T-helper 1 cell treated with Interleukin-12 subunit alpha and Interleukin-12 subunit beta and Interleukin-4 antibody, amounts not matched to agents 30 μg/mL and 1 μg/mL, for 36 hours (primary cell): ENCODE data around the gene AK2.
"Not testable (repeated sequence)": the region's sequence is repeated elsewhere in the genome, so short reads cannot be mapped to it uniquely, and the experiment has no call there.

Experiments used
- H3K27ac Mint-ChIP-seq: one replicate; pipeline ENCODE4 v1.8.0; 2021; ENCODE audit warnings: mild to moderate bottlenecking, mixed read lengths
- H3K27me3 Mint-ChIP-seq: one replicate; pipeline ENCODE4 v1.8.0; 2021; ENCODE audit warnings: low read depth, mixed read lengths
- H3K36me3 Mint-ChIP-seq: one replicate; pipeline ENCODE4 v1.8.0; 2021; ENCODE audit warnings: low read depth, mixed read lengths
- H3K4me1 Mint-ChIP-seq: one replicate; pipeline ENCODE4 v1.8.0; 2021; ENCODE audit warnings: low read depth, mixed read lengths
- H3K4me3 Mint-ChIP-seq: one replicate; pipeline ENCODE4 v1.8.0; 2021; ENCODE audit warnings: mild to moderate bottlenecking, moderate library complexity, mixed read lengths
- H3K9me3 Mint-ChIP-seq: one replicate; pipeline ENCODE4 v1.8.0; 2021; ENCODE audit warnings: mixed read lengths

AK2 gene

DNA sequence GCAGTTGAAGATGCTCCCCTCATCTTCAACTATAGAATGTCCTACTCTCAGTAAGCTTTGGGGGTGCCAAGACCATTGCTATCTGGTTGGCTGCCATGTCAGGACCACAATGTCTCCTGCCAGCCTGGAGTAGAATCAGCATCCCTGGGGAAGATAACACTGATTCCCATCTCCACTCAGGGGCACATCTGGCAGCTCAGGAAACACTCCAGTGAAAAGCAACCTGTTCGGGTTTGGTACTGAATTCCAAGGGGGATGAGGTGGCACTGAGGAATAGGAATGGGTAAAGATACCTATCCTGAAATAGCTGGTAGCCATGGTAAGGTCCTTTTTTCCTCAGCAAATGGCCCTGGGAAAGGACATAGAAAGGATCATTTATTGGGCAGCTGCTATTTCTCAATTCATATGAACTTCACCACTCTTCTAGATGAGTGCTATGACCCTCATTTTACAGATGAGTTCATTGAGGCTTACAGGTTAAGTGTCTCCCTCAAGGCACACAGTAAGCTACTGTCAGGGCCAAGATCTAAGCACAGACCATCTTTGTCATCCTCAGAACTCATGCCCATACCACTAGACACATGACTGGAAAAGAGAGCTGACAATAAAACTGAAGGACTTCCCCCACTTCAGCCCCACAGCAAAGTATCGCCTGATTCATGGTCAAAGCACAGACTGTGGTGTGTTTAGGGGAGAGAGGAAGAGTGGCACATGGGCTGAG, 31.4 kb downstream of the AK2 start:
- Mint-ChIP-seq H3K4me1 (peaks cover 40% of the 10 kb centered on the region), H3K27me3 (no peaks in the 10 kb centered on the region), H3K9me3 (no peaks in the 10 kb centered on the region), H3K27ac (peak overlapping the region; percentile 34), H3K4me3 (no peak overlapping the region), H3K36me3 (peaks cover 45% of the 10 kb centered on the region)

DNA sequence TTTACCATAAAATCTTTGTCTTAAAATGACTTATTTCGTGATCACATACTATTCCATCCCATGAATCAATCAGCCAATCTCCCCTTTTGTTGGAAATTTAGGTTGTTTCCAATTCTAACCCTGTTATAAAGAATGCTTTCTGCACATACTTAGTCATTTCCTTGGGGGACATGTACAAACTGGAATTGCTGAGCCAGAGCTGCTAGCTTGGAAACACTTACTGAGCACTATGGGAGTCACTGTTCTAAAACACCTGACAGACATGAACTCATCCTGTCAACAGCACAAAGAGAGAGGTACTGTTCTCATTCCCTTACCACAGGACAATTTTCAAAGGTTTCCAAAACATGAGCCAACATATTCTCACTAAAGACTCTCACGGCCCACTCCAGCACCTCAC, 32.1 kb downstream of the AK2 start:
- Mint-ChIP-seq H3K4me3 (no peak overlapping the region), H3K9me3 (no peaks in the 10 kb centered on the region), H3K27me3 (no peaks in the 10 kb centered on the region), H3K4me1 (peaks cover 40% of the 10 kb centered on the region), H3K27ac (no peak overlapping the region), H3K36me3 (peaks cover 40% of the 10 kb centered on the region)

DNA sequence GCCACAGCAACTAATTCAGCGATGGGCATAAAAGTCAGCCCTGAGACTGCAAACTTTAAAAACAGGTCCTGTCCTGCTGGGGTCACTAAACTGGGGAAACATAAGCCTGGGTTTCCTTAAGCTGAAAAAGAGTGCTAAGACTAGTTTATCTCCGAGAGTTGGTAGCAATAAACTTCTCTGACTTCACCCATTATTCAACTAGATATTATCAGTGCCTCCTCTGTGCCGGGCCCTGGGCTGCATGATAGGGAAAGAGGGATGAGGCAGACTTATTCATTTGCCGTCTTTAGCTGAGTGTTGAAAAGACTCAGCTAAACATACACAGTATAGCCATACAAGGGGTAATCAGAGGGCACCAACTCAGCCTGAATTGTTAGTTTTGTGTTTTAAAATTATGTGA, 33.0 kb downstream of the AK2 start:
- Mint-ChIP-seq H3K27me3 (no peaks in the 10 kb centered on the region), H3K4me1 (peaks cover 40% of the 10 kb centered on the region)

DNA sequence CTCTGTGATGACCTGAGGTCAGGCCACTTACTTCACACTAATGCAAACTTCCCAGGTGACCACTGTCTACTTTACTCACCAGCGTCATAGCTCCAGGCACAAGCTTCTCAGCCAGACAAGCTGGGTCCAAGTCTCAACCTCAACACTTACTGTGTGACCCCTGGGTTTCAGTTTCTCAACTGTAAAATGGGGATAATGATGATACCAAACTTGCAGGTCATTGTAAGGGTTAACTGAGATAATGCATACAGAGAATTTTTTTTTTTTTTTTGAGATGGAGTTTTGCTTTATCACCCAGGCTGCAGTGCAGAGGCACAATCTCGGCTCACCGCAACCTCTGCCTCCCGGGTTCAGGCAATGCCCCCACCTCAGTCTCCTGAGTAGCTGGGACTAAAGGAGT, 34.7 kb downstream of the AK2 start:
- peaks cover 30% of the 10 kb centered on the region for H3K36me3 Mint-ChIP-seq
- H3K27ac Mint-ChIP-seq = no peak overlapping the region
- no peaks in the 10 kb centered on the region for H3K27me3 Mint-ChIP-seq
- H3K4me1 Mint-ChIP-seq = peaks cover 48% of the 10 kb centered on the region
- no peak overlapping the region for H3K4me3 Mint-ChIP-seq
- H3K9me3 Mint-ChIP-seq = no peaks in the 10 kb centered on the region

More for the DNA sequence above, 33.0 kb downstream of the AK2 start:
- H3K4me3 Mint-ChIP-seq = no peak overlapping the region
- H3K36me3 Mint-ChIP-seq = peaks cover 35% of the 10 kb centered on the region
- H3K27ac Mint-ChIP-seq = no peak overlapping the region
- H3K9me3 Mint-ChIP-seq = no peaks in the 10 kb centered on the region

DNA sequence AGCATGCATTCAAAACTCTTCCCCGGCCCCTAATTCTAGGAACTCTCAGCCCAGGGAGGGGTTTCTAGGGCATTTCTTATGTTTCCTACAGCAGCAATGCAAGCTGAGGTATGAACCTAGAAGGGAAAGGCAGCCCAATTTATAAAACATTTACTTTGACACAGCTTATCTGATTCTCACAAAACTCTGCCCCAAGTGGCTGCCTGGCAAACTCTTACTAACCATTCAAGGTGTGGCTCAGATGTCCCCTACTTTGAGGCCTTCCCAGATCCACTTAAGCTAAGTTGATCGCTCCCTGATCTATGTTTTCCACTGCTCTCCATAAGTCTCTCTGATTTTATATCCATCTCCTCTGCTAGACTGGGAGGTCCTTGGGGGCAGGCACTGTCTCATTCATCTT, 35.4 kb downstream of the AK2 start:
- Mint-ChIP-seq H3K27ac (peak overlapping the region; percentile 23), H3K27me3 (no peaks in the 10 kb centered on the region), H3K4me3 (no peak overlapping the region), H3K36me3 (peaks cover 31% of the 10 kb centered on the region), H3K9me3 (no peaks in the 10 kb centered on the region), H3K4me1 (peaks cover 51% of the 10 kb centered on the region)

DNA sequence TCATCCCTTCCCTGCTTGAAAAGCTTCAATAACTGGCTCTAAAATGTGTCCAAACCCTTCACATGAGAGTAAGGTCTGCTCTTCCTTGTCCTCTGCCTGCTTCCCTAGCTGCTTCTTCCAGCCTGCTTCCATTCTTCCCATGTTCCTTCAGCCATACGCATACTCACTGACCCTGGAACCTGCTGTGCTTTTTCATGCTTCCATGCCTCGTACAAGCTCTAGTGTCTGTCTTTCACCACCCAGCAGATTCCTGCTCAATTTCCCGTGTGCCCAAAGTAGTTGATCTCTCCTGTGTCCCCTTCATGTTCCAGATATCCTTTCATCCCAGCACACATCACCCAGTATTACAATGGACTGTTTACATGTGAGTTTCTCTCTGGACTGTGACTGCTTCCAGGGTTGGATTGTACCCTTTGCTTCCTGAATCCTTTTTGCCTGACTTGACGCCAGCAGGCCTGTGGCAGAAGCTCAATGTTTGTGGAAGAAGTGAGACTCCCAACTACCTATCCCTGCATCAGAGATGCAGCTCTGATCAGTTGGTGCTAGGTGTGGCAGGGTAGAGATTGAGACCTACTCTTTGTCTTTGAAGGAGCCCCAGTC, 36.2 kb downstream of the AK2 start:
- Mint-ChIP-seq H3K4me1 (peaks cover 53% of the 10 kb centered on the region), H3K27ac (peak overlapping the region; percentile 3), H3K4me3 (no peak overlapping the region), H3K27me3 (no peaks in the 10 kb centered on the region), H3K36me3 (peaks cover 29% of the 10 kb centered on the region), H3K9me3 (no peaks in the 10 kb centered on the region)

DNA sequence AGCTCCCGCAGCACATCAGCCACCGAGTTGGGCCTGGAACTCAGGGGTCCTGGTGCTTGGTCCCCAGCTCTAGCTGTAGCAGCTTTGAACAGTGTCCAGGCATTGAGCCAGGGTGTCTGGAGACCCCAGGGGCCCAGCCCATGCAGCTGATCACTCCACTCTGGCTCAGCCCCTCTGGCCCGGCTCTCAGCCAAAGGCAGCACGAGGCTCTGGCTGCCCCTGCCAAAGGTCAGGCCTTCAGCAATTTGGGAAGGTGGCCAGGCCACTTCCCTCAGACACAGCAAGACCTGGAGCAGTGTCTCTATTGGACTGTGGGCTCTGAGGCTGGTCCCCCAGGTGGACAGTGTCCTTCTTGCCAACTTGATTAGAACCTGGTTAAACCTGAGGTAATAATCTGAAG, 37.7 kb downstream of the AK2 start:
- peaks cover 20% of the 10 kb centered on the region for H3K36me3 Mint-ChIP-seq
- peaks cover 48% of the 10 kb centered on the region for H3K4me1 Mint-ChIP-seq
- no peaks in the 10 kb centered on the region for H3K9me3 Mint-ChIP-seq
- no peaks in the 10 kb centered on the region for H3K27me3 Mint-ChIP-seq
- H3K4me3 Mint-ChIP-seq = no peak overlapping the region
- no peak overlapping the region for H3K27ac Mint-ChIP-seq

DNA sequence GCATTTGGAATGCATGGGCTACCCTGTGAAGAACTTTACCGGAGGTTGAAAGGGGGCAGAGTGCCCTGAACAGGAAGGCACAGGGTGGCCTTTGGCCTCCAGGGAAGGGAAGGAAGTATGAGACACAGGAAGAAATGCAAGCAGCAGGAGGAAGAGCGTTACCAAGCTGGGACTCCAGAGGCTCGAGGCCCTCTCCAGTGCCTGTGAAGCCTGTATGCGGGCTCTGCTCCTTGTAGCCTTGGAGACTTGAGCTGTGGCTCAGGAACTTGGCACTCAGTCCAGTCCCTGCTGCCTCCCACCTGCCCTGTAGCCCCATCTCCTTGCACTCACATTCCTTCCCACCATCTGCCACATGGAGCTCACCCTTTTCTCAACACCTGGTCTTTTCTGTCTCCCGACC, 38.6 kb downstream of the AK2 start:
- peak overlapping the region; percentile 86 for H3K27ac Mint-ChIP-seq
- no peaks in the 10 kb centered on the region for H3K9me3 Mint-ChIP-seq
- peaks cover 50% of the 10 kb centered on the region for H3K4me1 Mint-ChIP-seq
- H3K36me3 Mint-ChIP-seq = peaks cover 20% of the 10 kb centered on the region
- H3K4me3 Mint-ChIP-seq = peak overlapping the region; percentile 19
- no peaks in the 10 kb centered on the region for H3K27me3 Mint-ChIP-seq

DNA sequence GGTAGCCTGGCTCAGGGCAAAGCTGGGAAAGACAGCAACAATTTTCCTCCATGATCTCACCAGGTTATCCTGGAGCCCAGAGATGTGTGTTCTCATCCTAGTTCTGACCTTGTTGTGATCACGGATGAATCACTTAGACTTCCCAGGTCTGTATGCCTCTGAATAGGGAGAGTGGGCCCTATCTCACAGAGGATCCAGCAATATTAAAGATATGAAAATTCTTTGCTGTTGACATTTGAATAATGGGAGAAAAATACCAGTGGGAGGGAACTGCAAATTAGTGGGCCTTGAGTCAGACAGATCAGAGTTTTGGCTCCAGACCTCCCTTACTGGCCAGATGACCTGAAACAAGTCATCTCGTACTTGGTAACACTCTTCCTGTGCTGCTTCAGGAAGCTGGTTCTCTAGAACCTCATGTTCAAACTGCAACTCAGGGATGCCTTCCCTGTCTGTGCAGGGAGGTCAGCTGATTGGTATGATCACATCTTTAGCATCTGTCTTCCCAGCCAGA, 39.2 kb downstream of the AK2 start:
- Mint-ChIP-seq H3K36me3 (peaks cover 15% of the 10 kb centered on the region), H3K27me3 (no peaks in the 10 kb centered on the region), H3K4me1 (peaks cover 56% of the 10 kb centered on the region), H3K4me3 (no peak overlapping the region), H3K27ac (peak overlapping the region; percentile 86), H3K9me3 (no peaks in the 10 kb centered on the region)

DNA sequence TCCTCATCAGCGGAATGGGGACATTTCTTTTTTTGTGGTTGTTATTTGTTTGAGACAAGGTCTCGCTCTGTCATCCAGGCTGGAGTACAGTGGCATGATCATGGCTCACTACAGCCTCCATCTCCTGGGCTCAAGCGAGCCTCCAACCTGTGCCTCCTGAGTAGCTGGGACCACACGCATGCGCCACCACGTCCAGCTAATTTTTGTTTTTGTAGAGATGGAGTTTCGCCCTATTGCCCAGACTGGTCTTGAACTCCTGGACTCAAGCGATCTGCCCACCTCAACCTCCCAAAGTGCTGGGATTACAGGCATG, 43.4 kb downstream of the AK2 start:
- H3K27ac Mint-ChIP-seq = peak overlapping the region; percentile 87

DNA sequence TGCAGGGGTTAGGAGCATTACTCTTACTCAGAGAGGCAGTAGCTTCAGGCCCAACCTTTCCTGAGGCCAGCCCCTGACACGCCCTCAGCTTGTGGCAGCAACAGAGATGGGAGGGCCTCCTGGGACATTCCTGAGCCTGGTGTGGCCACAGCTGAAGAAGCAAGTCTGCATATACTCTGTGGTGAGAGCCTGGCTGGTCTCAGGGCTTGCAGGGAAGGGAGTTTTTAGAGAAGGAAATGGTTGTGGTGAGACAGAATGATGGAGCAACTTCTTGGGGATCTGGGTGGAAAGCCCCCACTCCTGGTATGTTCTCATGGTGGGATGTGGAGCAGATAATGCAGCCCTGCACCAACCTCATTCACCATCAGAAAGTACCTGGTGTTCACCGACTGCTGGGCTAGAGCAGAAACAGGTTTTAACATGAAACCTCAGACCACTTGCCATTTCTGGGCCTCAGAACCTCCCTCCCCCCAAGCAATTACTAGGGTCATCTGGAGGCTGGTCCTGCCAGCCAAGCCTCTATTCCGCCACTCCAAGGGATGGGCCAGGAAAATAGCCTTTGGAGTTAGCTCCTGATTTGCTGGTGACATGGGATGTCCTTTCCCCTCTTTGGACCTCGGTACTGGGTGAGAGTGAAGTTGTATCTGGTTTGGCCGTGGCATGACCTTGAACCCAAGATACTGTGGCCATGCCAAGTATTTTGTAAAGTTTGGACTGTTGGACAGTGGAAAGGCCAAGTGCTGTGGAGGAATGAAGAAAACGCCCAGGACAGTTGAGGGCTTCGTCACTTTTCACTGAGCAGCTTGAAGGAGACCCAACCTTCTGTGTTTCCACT, 44.0 kb downstream of the AK2 start:
- Mint-ChIP-seq H3K27me3 (no peaks in the 10 kb centered on the region), H3K36me3 (peaks cover 13% of the 10 kb centered on the region), H3K9me3 (no peaks in the 10 kb centered on the region), H3K4me3 (peak overlapping the region; percentile 72), H3K27ac (peak overlapping the region; percentile 87), H3K4me1 (peaks cover 68% of the 10 kb centered on the region)

More for the DNA sequence above, 43.4 kb downstream of the AK2 start:
- Mint-ChIP-seq H3K4me3 (peak overlapping the region; percentile 26), H3K4me1 (peaks cover 69% of the 10 kb centered on the region), H3K36me3 (peaks cover 17% of the 10 kb centered on the region)
- not testable (repeated sequence) for H3K27me3 Mint-ChIP-seq, H3K9me3 Mint-ChIP-seq

DNA sequence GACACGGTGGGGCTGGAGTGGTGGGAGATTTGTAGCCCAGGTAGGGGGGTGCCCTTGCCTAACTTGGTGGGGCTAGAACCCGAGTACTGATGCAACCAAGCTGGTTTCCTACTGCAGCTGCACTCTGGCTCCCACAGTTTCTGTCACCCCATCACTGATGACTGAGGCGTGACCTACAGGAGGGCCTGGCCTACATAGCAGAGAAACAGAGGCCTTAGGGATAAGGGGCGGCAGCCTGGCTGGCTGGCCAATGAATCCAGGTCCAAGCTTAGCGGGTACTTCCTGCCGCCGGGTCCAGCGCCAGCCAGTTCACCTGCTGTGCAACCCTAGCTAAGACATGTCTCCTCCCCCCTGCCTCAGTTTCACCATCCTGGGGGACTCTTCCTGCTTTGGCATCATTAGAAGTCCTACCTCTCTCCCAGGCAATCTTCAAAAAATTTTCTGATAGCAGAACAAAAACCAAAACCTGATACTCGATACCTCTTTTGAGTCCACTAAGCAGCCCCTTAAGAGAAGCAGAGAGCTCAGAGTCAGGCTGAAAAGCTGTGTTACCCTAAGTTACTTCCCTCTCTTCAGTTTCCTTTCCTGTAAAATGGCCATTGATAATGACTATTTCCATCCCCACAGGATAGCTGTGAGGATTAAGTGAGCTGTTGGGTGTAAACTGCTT, 44.7 kb downstream of the AK2 start:
- H3K4me1 Mint-ChIP-seq = peaks cover 61% of the 10 kb centered on the region
- no peaks in the 10 kb centered on the region for H3K27me3 Mint-ChIP-seq
- peak overlapping the region; percentile 72 for H3K4me3 Mint-ChIP-seq
- no peaks in the 10 kb centered on the region for H3K9me3 Mint-ChIP-seq
- H3K36me3 Mint-ChIP-seq = peaks cover 10% of the 10 kb centered on the region
- H3K27ac Mint-ChIP-seq = peak overlapping the region; percentile 87

DNA sequence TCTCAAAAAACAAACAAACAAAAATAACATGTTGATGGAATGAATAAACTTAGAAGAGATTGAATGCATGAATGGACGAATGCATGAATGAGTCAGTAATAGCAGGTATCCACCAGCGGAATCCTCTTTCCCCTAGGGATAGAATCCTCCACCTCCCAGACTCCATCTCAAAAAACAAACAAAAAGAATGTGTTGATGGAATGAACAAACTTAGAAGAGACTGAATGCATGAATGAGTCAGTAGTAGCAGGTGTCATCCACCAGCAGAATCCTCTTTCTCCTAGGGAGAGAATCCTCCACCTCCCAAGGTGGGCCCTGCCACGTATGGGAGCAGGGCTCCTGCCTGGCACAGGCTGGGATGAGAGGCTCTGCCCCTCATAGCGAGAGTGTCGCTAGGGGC, 45.3 kb downstream of the AK2 start:
- Mint-ChIP-seq H3K4me1 (peaks cover 59% of the 10 kb centered on the region), H3K36me3 (peaks cover 11% of the 10 kb centered on the region), H3K27me3 (no peaks in the 10 kb centered on the region), H3K27ac (peak overlapping the region; percentile 87), H3K9me3 (no peaks in the 10 kb centered on the region), H3K4me3 (peak overlapping the region; percentile 72)

DNA sequence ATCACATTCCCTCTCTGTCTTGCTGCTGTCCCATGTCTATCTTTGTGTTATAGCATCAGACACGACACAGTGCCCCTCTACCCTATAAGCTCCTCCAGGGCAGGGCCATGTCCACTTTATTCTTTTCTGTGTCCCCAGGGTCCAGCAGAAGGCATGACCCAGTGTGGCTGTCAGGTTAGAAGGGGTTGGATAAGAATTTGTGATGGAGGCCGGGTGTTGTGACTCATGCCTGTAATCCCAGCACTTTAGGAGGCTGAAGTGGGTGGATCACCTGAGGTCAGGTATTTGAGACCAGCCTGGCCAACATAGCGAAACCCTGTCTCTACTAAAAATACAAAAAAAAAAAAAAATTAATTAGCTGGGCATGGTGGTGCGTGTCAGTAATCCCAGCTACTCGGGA, 45.8 kb downstream of the AK2 start:
- peaks cover 62% of the 10 kb centered on the region for H3K4me1 Mint-ChIP-seq
- H3K36me3 Mint-ChIP-seq = peaks cover 14% of the 10 kb centered on the region
- peak overlapping the region; percentile 72 for H3K4me3 Mint-ChIP-seq

More for the DNA sequence above, 45.8 kb downstream of the AK2 start:
- Mint-ChIP-seq H3K27me3 (no peaks in the 10 kb centered on the region), H3K27ac (peak overlapping the region; percentile 87), H3K9me3 (peaks cover 2% of the 10 kb centered on the region)
